Mucosa of descending colon (tissue), 3 donors: ENCODE results near the gene DICER1. TPM values are rescaled to one million over a fixed set of nuclear protein-coding genes. Genes with fewer than 3 reads are reported as not detected.

Experiments used
- ATAC-seq: fragments of 200-7000 bp; cut with Tn5 transposase; one replicate; pipeline ENCODE4 v1.9.1; 2020; ENCODE audit warnings: mild to moderate bottlenecking, moderate library complexity
- DNase-seq, 3 donors: peaks; one replicate each; pipeline ENCODE4 v3.0.0-alpha.2; 2020
- H3K36me3 ChIP-seq: fragments of 200-600 bp; one replicate; pipeline ENCODE4 v1.8.0; 2021; ENCODE audit warnings: low read depth, mild to moderate bottlenecking
- H3K4me1 ChIP-seq: fragments of 200-600 bp; one replicate; pipeline ENCODE4 v1.8.0; 2021; ENCODE audit warnings: low read depth, mild to moderate bottlenecking
- H3K4me3 ChIP-seq: fragments of 200-600 bp; one replicate; pipeline ENCODE4 v1.8.0; 2021; ENCODE audit warnings: mild to moderate bottlenecking
- H3K9me3 ChIP-seq: fragments of 200-600 bp; one replicate; pipeline ENCODE4 v1.8.0; 2021; ENCODE audit warnings: mild to moderate bottlenecking
- CTCF ChIP-seq: fragments of 200-600 bp; IDR thresholded peaks from one replicate; pipeline ENCODE4 v1.8.0; 2022; ENCODE audit warnings: antibody characterized with exemption, mild to moderate bottlenecking
- intact Hi-C, 2 donors: fragments of 100-400 bp; cut with DNase I in 1 of 2; cut with micrococcal nuclease in 1 of 2; formaldehyde crosslinking; loops; one replicate each; pipeline versions ENCODE4 v1.11.0 to v1.11.1; 2022; cut with DNase I, micrococcal nuclease
- total RNA-seq, 3 donors: library from RNA; stranded (reverse); fragmentation: NEBNext Ultra II Directional in 2 of 3; extraction: Animal tissue kit (Norgen Biotek cat#: 25700) in 2 of 3; gene quantifications; one replicate each; pipeline versions ENCODE4 v1.2.1 to v1.2.4, GENCODE V29; 2021 to 2023
- donor health status: DM: no; HTN: no; CAD: no; lungs with moderate emphysema.
- donor health status: DM: no; HTN: no; CAD: no.
- donor health status: DM: no; HTN: yes; CAD: no.

The DICER1 gene
- total RNA-seq, 3 donors from 2014 or later = 61.6 to 72.1 (median 65.9) TPM

- intact Hi-C loops = no loop called here
- Histone ChIP-seq H3K4me3 (no peak overlapping the region), H3K9me3 (no peaks in the 10 kb centered on the region), H3K36me3 (no peaks in the 10 kb centered on the region), H3K4me1 (peaks cover 26% of the 10 kb centered on the region)
- no peak for TF ChIP-seq CTCF
- DNase-seq (no peak), ATAC-seq (no peak)
These were observed 5.8 kb downstream of the DICER1 start for GRCh38 chr14:95151561-95151960.

- H3K4me3 ChIP-seq = no peak overlapping the region
- no peaks in the 10 kb centered on the region for H3K36me3 ChIP-seq
- no peaks in the 10 kb centered on the region for H3K9me3 ChIP-seq
- H3K4me1 ChIP-seq = peaks cover 33% of the 10 kb centered on the region
- TF ChIP-seq CTCF = no peak
- no peak for ATAC-seq
- intact Hi-C loops = no loop called here
- DNase-seq = no peak
These were observed 6.4 kb downstream of the DICER1 start for GRCh38 chr14:95150910-95151309.

- Histone ChIP-seq H3K9me3 (no peaks in the 10 kb centered on the region), H3K4me3 (no peak overlapping the region), H3K4me1 (peaks cover 31% of the 10 kb centered on the region), H3K36me3 (no peaks in the 10 kb centered on the region)
- DNase-seq (no peak), ATAC-seq (no peak)
- TF ChIP-seq CTCF = no peak
- intact Hi-C loops = no loop called here
These were observed 7.9 kb downstream of the DICER1 start for GRCh38 chr14:95149441-95149840.

- H3K4me1 ChIP-seq = peaks cover 30% of the 10 kb centered on the region
These were observed 9.7 kb downstream of the DICER1 start for GRCh38 chr14:95147597-95147996.

GRCh38 chr14:95146079-95146771 lies 11.1 kb downstream of the DICER1 start:
- peaks cover 28% of the 10 kb centered on the region for H3K4me1 ChIP-seq

More at GRCh38 chr14:95147597-95147996, 9.7 kb downstream of the DICER1 start:
- Histone ChIP-seq H3K4me3 (no peak overlapping the region), H3K9me3 (no peaks in the 10 kb centered on the region), H3K36me3 (no peaks in the 10 kb centered on the region)
- intact Hi-C loops = no loop called here
- TF ChIP-seq CTCF = no peak
- no peak for DNase-seq
- no peak for ATAC-seq

More at GRCh38 chr14:95146079-95146771, 11.1 kb downstream of the DICER1 start:
- no peaks in the 10 kb centered on the region for H3K9me3 ChIP-seq
- H3K4me3 ChIP-seq = no peak overlapping the region
- peak; percentile 95 for ATAC-seq
- DNase-seq = peak; percentile 72 to 73 (median 73)
- intact Hi-C loops = no loop called here
- no peak for TF ChIP-seq CTCF
- H3K36me3 ChIP-seq = no peaks in the 10 kb centered on the region
